ENCODE measurements around the gene STAG1.

STAG1 gene

DNA sequence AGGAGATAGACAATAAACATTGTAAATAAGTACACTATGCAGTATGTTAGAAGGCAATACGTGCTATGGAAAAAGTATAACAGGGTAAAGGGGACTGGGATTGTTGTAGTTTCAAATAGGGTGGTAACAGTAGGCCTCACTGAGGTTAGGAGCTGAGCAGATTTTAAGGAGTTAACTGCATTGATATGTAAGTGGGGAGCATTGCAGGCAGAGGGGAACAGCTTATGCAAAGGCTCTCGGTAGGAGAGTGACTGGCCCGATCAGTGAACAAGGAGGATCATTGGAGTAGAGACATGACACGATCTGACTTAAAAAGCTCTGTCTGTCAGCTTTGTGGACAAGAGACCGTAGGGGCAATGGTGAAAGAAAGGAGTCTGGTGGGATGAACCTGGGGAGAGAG lies 455.2 kb downstream of the STAG1 start:
- DNase-seq, result no peak

DNA sequence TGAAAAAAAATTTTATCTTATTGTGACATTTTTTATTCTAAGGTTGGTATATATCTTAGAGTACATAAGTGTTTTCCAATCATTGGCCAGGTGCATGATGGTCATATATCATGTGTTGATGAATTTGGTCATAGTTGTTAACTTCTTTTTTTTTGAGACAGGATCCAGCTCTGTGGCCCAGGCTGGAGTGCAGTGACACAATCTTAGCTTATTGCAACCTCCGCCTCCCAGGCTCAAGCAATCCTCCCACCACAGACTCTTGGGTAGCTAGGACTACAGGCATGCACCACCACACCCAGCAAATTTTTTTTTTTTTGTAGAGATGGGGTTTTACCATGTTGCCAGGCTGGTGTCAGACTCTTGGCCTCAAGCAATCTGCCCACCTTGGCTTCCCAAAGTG lies 458.0 kb downstream of the STAG1 start:
- no peak for DNase-seq

DNA sequence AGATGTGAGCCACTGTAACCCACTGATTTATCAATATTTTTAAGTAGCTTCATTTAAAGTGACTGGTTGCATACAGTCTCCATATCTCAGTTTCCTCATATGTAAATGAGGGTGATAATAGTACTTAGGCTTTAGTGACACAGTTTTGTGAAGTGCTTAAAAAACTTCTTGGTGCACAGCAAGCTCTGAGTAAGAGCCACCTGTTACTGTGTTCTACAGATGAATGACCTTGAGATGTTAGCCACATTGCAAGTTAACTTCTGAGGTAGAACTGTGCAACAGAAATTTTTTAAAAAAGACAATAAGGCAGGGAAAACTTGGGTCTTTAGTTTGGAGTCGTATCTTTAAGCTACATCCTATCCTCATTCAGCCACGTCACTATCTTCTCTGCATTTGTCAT lies 458.9 kb downstream of the STAG1 start:
- DNase-seq, result no peak

DNA sequence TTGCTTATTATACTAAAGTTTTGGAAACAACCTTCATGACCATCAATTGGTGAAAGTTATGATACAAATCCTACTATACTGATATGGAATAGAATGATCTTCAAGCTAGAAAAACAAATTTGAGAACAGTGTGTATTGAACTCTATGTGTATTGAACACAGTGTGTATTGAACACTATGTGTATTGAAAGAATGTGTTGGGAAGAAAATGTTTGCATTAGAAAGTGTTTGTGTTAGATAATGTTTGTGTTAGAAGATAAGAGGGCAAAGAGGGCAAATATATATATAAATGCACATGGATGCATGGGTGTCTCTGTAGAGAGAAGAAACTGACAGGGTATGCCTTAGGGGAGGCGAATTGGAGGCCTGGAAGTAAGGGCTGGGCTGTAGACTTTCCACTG lies 459.7 kb downstream of the STAG1 start:
- no peak for DNase-seq

DNA sequence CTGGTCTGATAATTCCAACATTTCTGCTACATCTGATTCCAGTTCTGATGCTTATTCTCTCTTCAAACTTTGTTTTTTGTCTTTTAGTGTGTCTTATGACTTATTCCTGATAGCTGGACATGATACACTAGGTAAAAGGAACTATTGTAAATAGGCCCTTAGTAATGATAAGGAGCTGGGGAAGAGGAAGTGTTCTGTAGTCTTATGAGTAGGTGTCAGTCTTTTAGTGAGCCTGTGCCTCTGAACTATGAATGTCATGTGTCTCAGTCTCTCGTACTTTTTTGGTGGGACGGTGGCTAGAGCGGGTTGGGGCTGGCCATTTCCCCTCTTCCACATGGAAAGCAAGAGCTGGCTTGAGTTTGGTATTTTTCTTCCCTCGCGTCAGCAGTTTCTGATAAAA lies 460.9 kb downstream of the STAG1 start:
- no peak for DNase-seq

Data from activated CD4-positive, alpha-beta T cell treated with anti-CD3 and anti-CD28 coated beads for 1 hour (primary cell).